ENCODE results near the gene SELENOO. TPM values are rescaled to one million over a fixed set of nuclear protein-coding genes. Genes with fewer than 3 reads are reported as not detected.

The SELENOO gene
- total and polyA plus RNA-seq, 2 of the 13 experiments (the other 11 are each of a cell fraction or from before 2014, with no cell fraction given), result 14.4 to 19.0 TPM

DNA sequence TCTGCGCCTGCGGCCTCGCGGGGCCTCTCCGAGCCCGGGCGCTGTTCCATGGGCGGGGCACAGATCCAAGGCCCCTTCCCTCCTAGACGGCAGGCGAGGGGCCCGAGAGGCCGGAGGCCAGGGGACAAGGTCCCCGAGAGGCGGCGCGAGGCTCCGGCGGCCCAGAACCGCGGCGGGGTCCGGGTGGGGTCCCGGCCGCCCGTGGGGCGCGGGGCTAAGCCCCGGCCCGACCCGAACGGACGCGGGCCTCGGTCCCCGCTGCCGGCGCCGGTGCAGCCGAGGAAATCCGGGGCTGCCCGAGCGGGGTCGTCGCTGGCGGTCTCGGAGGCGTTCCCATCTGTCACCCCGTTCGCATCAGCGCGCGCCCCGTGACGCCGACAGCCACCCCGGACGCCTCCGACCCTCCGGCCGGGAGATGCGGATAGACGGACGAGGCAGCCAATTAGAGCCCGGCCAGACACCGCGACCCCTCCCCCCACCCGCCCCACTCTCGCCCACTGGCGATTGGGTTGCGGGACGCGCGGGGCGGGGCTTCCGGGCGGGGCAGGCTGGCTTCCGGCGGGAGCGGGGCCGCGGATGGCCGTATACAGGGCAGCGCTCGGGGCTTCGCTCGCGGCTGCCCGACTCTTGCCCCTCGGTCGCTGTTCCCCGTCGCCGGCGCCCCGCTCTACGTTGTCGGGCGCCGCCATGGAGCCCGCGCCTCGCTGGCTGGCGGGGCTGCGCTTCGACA, at the start of gene SELENOO (continued):
- TF ChIP-seq ZMYM2 (CRISPR knock-in tag; IDR thresholded peaks at IDR 0.05) (no peak), ZNF841 (CRISPR knock-in tag; IDR thresholded peaks at IDR 0.05; ENCODE audit: borderline replicate concordance) (no peak), JUNB (CRISPR knock-in tag; IDR thresholded peaks at IDR 0.05; ENCODE audit: borderline replicate concordance) (no peak), SRY (CRISPR knock-in tag; IDR thresholded peaks at IDR 0.05) (0 out of 2 replicates have a peak, but pooled peaks have one; percentile 19), PAF1 (CRISPR knock-in tag; IDR thresholded peaks at IDR 0.05) (no peak), TGIF2 (CRISPR knock-in tag; IDR thresholded peaks at IDR 0.05) (0 out of 2 replicates have a peak, but pooled peaks have one; percentile 42), ZNF224 (CRISPR knock-in tag; IDR thresholded peaks at IDR 0.05) (peak; percentile 31; the same call in 1 of the 2 replicates), ZNF558 (CRISPR knock-in tag; IDR thresholded peaks at IDR 0.05; ENCODE audit: borderline replicate concordance) (peak; percentile 58; the same call in 1 of the 2 replicates), CEBPB (IDR thresholded peaks at IDR 0.05; ENCODE audit: borderline replicate concordance, low read depth, low read length) (no peak), TFDP2 (CRISPR knock-in tag; IDR thresholded peaks at IDR 0.05) (peak; percentile 61; the same call in 1 of the 2 replicates), ZSCAN20 (CRISPR knock-in tag; IDR thresholded peaks at IDR 0.05; ENCODE audit: borderline replicate concordance) (0 out of 2 replicates have a peak, but pooled peaks have one; percentile 48), YY1 (IDR thresholded peaks at IDR 0.05; ENCODE audit: insufficient read depth, insufficient replicate concordance, low read depth, low read length) (peak; percentile 73), HOXA7 (CRISPR knock-in tag; IDR thresholded peaks at IDR 0.05) (no peak), ZNF580 (CRISPR knock-in tag; IDR thresholded peaks at IDR 0.05; ENCODE audit: borderline replicate concordance, low read depth) (no peak), NFYB (CRISPR knock-in tag; IDR thresholded peaks at IDR 0.05) (peak; percentile 92), THAP11 (CRISPR knock-in tag; IDR thresholded peaks at IDR 0.05) (peak; percentile 80), CEBPG (CRISPR knock-in tag; IDR thresholded peaks at IDR 0.05) (no peak), TFDP1 (CRISPR knock-in tag; IDR thresholded peaks at IDR 0.05; ENCODE audit: borderline replicate concordance) (no peak), ZNF367 (CRISPR knock-in tag; IDR thresholded peaks at IDR 0.05; ENCODE audit: borderline replicate concordance) (no peak), ARNTL (CRISPR knock-in tag; IDR thresholded peaks at IDR 0.05) (0 out of 2 replicates have a peak, but pooled peaks have one; percentile 20)
- TF ChIP-seq, protein P1, sequence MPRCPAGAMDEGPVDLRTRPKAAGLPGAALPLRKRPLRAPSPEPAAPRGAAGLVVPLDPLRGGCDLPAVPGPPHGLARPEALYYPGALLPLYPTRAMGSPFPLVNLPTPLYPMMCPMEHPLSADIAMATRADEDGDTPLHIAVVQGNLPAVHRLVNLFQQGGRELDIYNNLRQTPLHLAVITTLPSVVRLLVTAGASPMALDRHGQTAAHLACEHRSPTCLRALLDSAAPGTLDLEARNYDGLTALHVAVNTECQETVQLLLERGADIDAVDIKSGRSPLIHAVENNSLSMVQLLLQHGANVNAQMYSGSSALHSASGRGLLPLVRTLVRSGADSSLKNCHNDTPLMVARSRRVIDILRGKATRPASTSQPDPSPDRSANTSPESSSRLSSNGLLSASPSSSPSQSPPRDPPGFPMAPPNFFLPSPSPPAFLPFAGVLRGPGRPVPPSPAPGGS (CRISPR knock-in tag; IDR thresholded peaks at IDR 0.05), result 0 out of 2 replicates have a peak, but pooled peaks have one; percentile 13
- TF ChIP-seq, protein P2, sequence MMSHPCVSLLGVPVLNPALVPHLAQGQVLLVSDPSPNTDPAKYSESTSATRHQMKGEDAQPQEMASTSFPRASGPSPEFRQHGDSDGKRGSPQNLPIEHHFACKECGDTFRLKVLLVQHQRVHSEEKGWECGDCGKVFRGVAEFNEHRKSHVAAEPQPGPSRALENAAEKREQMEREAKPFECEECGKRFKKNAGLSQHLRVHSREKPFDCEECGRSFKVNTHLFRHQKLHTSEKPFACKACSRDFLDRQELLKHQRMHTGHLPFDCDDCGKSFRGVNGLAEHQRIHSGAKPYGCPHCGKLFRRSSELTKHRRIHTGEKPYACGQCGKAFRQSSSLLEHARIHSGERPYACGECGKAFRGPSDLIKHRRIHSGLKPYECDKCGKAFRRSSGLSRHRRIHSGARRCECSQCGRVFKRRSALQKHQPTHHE (CRISPR knock-in tag; IDR thresholded peaks at IDR 0.05; ENCODE audit: borderline replicate concordance), result peak; percentile 55; the same call in 1 of the 2 replicates

Data from HepG2 (cell line).